H1 (cell line): ENCODE results near the gene PMFBP1. TPM values are rescaled to one million over a fixed set of nuclear protein-coding genes. Genes with fewer than 3 reads are reported as not detected.

Source experiments
- CTCF ChIA-PET: fragments of 300-600 bp; sonication (Branson Sonifier 250); formaldehyde crosslinking; loops from one replicate; lab custom pipeline; 2021; ENCODE audit not compliant: partially characterized antibody; lab: Charles Lee
- POLR2A ChIA-PET: fragments of 300-600 bp; sonication (Branson Sonifier 250); formaldehyde crosslinking; loops from one replicate; lab custom pipeline; 2021; ENCODE audit warnings: inconsistent platforms; ENCODE audit not compliant: partially characterized antibody; lab: Charles Lee
- DNase-seq, 2 experiments: peaks; one replicate each; pipeline versions ENCODE4 v3.0.0 to v3.0.0-alpha.2; 2010 to 2022; ENCODE audit warnings: low spot score in 2 of 2, low read depth in 1 of 2, mixed read lengths in 1 of 2
- FAIRE-seq: peaks from 2 replicates; lab custom pipeline; 2011; peaks lifted over from hg19 to GRCh38; lab: Jason Lieb, UNC
- H2AFZ ChIP-seq: 2 replicates; pipeline ENCODE4 v1.8.1; 2012; ENCODE audit warnings: low read length, inconsistent platforms
- H2AK5ac ChIP-seq: 2 replicates; pipeline ENCODE4 v1.6.1; 2013; ENCODE audit warnings: low read depth, low read length
- H2BK120ac ChIP-seq: replicated peaks from 2 replicates; pipeline ENCODE3; 2013; ENCODE audit warnings: low read depth, low read length, inconsistent platforms
- H2BK12ac ChIP-seq: 2 replicates; pipeline ENCODE4 v1.6.1; 2013; ENCODE audit warnings: low read depth, low read length
- H2BK15ac ChIP-seq: 2 replicates; pipeline ENCODE4 v1.6.1; 2013; ENCODE audit warnings: low read length
- H2BK20ac ChIP-seq: 2 replicates; pipeline ENCODE4 v1.6.1; 2013; ENCODE audit warnings: low read length
- H2BK5ac ChIP-seq: 2 replicates; pipeline ENCODE4 v1.6.1; 2013; ENCODE audit warnings: low read depth, low read length
- H3K14ac ChIP-seq: 2 replicates; pipeline ENCODE4 v1.6.1; 2013; ENCODE audit warnings: inconsistent platforms; ENCODE audit not compliant: insufficient read length
- H3K18ac ChIP-seq: 2 replicates; pipeline ENCODE4 v1.6.1; 2013; ENCODE audit warnings: low read length; ENCODE audit errors: extremely low read depth
- H3K23ac ChIP-seq: 2 replicates; pipeline ENCODE4 v1.6.1; 2013; ENCODE audit warnings: inconsistent platforms; ENCODE audit not compliant: insufficient read length
- H3K23me2 ChIP-seq: 2 replicates; pipeline ENCODE4 v1.6.1; 2013; ENCODE audit warnings: low read depth, low read length
- H3K27ac ChIP-seq: 2 replicates; pipeline ENCODE4 v1.6.1; 2011; ENCODE audit warnings: low read depth, low read length, inconsistent platforms
- H3K27me3 ChIP-seq, 4 experiments: replicated peaks in 1 of 4; 1 replicate in 1 of 4; 2 replicates in 3 of 4; pipeline versions ENCODE4 v1.6.1 to v1.8.1; 2011 to 2013; ENCODE audit warnings: low read length in 3 of 4, mild to moderate bottlenecking in 3 of 4, inconsistent platforms in 2 of 4, mixed read lengths in 2 of 4, moderate library complexity in 1 of 4; ENCODE audit not compliant: control insufficient read depth in 3 of 4, insufficient read depth in 3 of 4; ENCODE audit errors: extremely low read depth in 1 of 4
- H3K36me3 ChIP-seq, 4 experiments: 2 replicates each; pipeline versions ENCODE4 v1.6.1 to v1.8.1; 2011 to 2013; ENCODE audit warnings: mild to moderate bottlenecking in 4 of 4, low read length in 3 of 4, moderate library complexity in 2 of 4, control low read depth in 1 of 4, inconsistent platforms in 1 of 4; ENCODE audit not compliant: insufficient read depth in 4 of 4, control insufficient read depth in 2 of 4
- H3K4ac ChIP-seq: replicated peaks from 2 replicates; pipeline ENCODE3; 2013; ENCODE audit warnings: low read length, low read depth, mixed read lengths, inconsistent platforms; ENCODE audit not compliant: insufficient read length
- H3K4me1 ChIP-seq, 4 experiments: replicated peaks in 1 of 4; 1 replicate in 1 of 4; 2 replicates in 3 of 4; pipeline versions ENCODE4 v1.6.1 to v1.8.1; 2011 to 2013; ENCODE audit warnings: low read length in 3 of 4, inconsistent platforms in 2 of 4, mixed read lengths in 1 of 4; ENCODE audit not compliant: insufficient read depth in 4 of 4, control insufficient read depth in 3 of 4
- H3K4me2 ChIP-seq, 2 experiments: 2 replicates each; pipeline versions ENCODE4 v1.6.1 to v1.8.1; 2011 to 2013; ENCODE audit warnings: low read depth in 2 of 2, low read length in 2 of 2, control low read depth in 1 of 2, inconsistent platforms in 1 of 2, mild to moderate bottlenecking in 1 of 2; ENCODE audit not compliant: insufficient read depth in 1 of 2
- H3K4me3 ChIP-seq, 4 experiments: fragments of 200-600, 300-600 bp in 1 of 4; sonication (generic), shearing (Covaris generic), sonication (Bioruptor Twin) in 1 of 4; 2 replicates each; pipeline versions ENCODE4 v1.5.1 to v1.8.1; 2011 to 2016; ENCODE audit warnings: low read length in 4 of 4, low read depth in 3 of 4, control low read depth in 2 of 4, inconsistent platforms in 2 of 4, mild to moderate bottlenecking in 2 of 4, mixed read lengths in 1 of 4, moderate library complexity in 1 of 4; ENCODE audit not compliant: insufficient read depth in 2 of 4; ENCODE audit errors: extremely low read depth in 1 of 4
- H3K56ac ChIP-seq: replicated peaks from 2 replicates; pipeline ENCODE3; 2013; ENCODE audit warnings: low read depth, mild to moderate bottlenecking, mixed read lengths, low read length, inconsistent platforms; ENCODE audit not compliant: insufficient read length
- H3K79me1 ChIP-seq: 2 replicates; pipeline ENCODE4 v1.6.1; 2013; ENCODE audit warnings: low read depth, low read length, control low read depth
- H3K79me2 ChIP-seq, 2 experiments: 2 replicates each; pipeline versions ENCODE4 v1.6.1 to v1.8.1; 2012 to 2013; ENCODE audit warnings: low read length in 2 of 2, mild to moderate bottlenecking in 2 of 2, inconsistent platforms in 1 of 2; ENCODE audit not compliant: insufficient read depth in 2 of 2, control insufficient read depth in 1 of 2
- H3K9ac ChIP-seq, 4 experiments: replicated peaks in 1 of 4; 1 replicate in 1 of 4; 2 replicates in 3 of 4; pipeline versions ENCODE4 v1.6.1 to v1.8.1; 2011 to 2013; ENCODE audit warnings: low read depth in 3 of 4, low read length in 3 of 4, control low read depth in 2 of 4, mild to moderate bottlenecking in 2 of 4, moderate library complexity in 2 of 4, inconsistent platforms in 1 of 4; ENCODE audit errors: extremely low read depth in 1 of 4
- H3K9me3 ChIP-seq, 2 experiments: 2 replicates each; pipeline versions ENCODE4 v1.6.1 to v1.8.1; 2012 to 2013; ENCODE audit warnings: mild to moderate bottlenecking in 2 of 2, moderate library complexity in 2 of 2, control low read depth in 1 of 2, inconsistent platforms in 1 of 2, low read depth in 1 of 2, low read length in 1 of 2, mixed read lengths in 1 of 2; ENCODE audit not compliant: insufficient read depth in 2 of 2
- H4K20me1 ChIP-seq, 2 experiments: replicated peaks in 1 of 2; 2 replicates each; pipeline versions ENCODE3 to v1.8.1; 2011 to 2013; ENCODE audit warnings: inconsistent platforms in 2 of 2, low read length in 2 of 2, mild to moderate bottlenecking in 1 of 2; ENCODE audit not compliant: insufficient read depth in 2 of 2, control insufficient read depth in 1 of 2
- H4K5ac ChIP-seq: 2 replicates; pipeline ENCODE4 v1.6.1; 2013; ENCODE audit warnings: low read length, low read depth, mixed read lengths, inconsistent platforms; ENCODE audit not compliant: insufficient read length
- H4K8ac ChIP-seq: 2 replicates; pipeline ENCODE4 v1.8.0; 2013; ENCODE audit warnings: mild to moderate bottlenecking, moderate library complexity, low read length, inconsistent platforms; ENCODE audit not compliant: insufficient read depth; ENCODE audit errors: extremely low read depth
- H4K91ac ChIP-seq: replicated peaks from 2 replicates; pipeline ENCODE3; 2013; ENCODE audit warnings: low read length, mixed read lengths, inconsistent platforms; ENCODE audit not compliant: insufficient read length
- CEBPB ChIP-seq: IDR thresholded peaks from 2 replicates; pipeline ENCODE4 v1.6.1; 2012; ENCODE audit warnings: low read depth, low read length
- POLR2A ChIP-seq, 2 experiments: IDR thresholded peaks; 1 replicate in 1 of 2; 2 replicates in 1 of 2; pipeline ENCODE4 v1.6.1; 2011; ENCODE audit warnings: low read depth in 2 of 2, low read length in 2 of 2, mild to moderate bottlenecking in 2 of 2; ENCODE audit errors: control extremely low read depth in 1 of 2
- SP4 ChIP-seq: IDR thresholded peaks from 2 replicates; pipeline ENCODE4 v1.6.1; 2012; ENCODE audit warnings: low read length, inconsistent platforms
- WGBS, 2 experiments: shearing (Covaris generic) in 1 of 2; methylation state at CpG; one replicate each; pipeline versions ENCODE4 v1.1.6 to v1.1.7; 2013 to 2015; ENCODE audit warnings: low lambda C conversion rate in 2 of 2, mixed read lengths in 2 of 2, inconsistent platforms in 1 of 2, low coverage in 1 of 2, missing lambda C conversion rate in 1 of 2; ENCODE audit not compliant: insufficient replicate concordance in 2 of 2, insufficient coverage in 1 of 2, insufficient read length in 1 of 2; ENCODE audit errors: extremely low coverage in 1 of 2, missing lambda C conversion rate in 1 of 2; 5-methylcytosine and 5-hydroxymethylcytosine counted together
- long read RNA-seq, 2 experiments: library from RNA in 1 of 2; library from capped mRNA in 1 of 2; stranded (forward); transcript quantifications; one replicate each; pipeline ENCODE4 v2.0.0, GENCODE V29; 2021; ENCODE audit warnings: inconsistent platforms in 1 of 2
- polyA minus RNA-seq, 3 experiments: library from RNA; depleted of rRNA, polyadenylated mRNA; stranded (reverse); fragments of >200 nt; gene quantifications; 1 replicate in 2 of 3; 2 replicates in 1 of 3; pipeline ENCODE4 v1.2.3, GENCODE V29; 2011
- polyA plus RNA-seq, 7 experiments: library from polyadenylated mRNA; depleted of rRNA in 3 of 7; stranded (reverse) in 5 of 7; unstranded in 2 of 7; fragments of >200 nt in 5 of 7; fragments of 200-250 nt in 2 of 7; gene quantifications; 1 replicate in 5 of 7; 2 replicates in 1 of 7; 4 replicates in 1 of 7; pipeline versions ENCODE4 v1.2.1 to v1.2.3, GENCODE V29; 2011 to 2013; ENCODE audit warnings: missing spikeins in 2 of 7, mixed read lengths in 2 of 7
- total RNA-seq: library from RNA; stranded (reverse); fragmentation: NEBNext Ultra II Directional; extraction: Animal tissue kit (Norgen Biotek cat#: 25700); gene quantifications from 2 replicates; pipeline ENCODE4 v1.2.1, GENCODE V29; 2021

Gene PMFBP1, protein sequence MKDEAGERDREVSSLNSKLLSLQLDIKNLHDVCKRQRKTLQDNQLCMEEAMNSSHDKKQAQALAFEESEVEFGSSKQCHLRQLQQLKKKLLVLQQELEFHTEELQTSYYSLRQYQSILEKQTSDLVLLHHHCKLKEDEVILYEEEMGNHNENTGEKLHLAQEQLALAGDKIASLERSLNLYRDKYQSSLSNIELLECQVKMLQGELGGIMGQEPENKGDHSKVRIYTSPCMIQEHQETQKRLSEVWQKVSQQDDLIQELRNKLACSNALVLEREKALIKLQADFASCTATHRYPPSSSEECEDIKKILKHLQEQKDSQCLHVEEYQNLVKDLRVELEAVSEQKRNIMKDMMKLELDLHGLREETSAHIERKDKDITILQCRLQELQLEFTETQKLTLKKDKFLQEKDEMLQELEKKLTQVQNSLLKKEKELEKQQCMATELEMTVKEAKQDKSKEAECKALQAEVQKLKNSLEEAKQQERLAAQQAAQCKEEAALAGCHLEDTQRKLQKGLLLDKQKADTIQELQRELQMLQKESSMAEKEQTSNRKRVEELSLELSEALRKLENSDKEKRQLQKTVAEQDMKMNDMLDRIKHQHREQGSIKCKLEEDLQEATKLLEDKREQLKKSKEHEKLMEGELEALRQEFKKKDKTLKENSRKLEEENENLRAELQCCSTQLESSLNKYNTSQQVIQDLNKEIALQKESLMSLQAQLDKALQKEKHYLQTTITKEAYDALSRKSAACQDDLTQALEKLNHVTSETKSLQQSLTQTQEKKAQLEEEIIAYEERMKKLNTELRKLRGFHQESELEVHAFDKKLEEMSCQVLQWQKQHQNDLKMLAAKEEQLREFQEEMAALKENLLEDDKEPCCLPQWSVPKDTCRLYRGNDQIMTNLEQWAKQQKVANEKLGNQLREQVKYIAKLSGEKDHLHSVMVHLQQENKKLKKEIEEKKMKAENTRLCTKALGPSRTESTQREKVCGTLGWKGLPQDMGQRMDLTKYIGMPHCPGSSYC
- total RNA-seq: 1.2 and 1.6 TPM in 2 replicates
- 0.32 and 0.86 TPM in 2 replicates for polyA plus RNA-seq (2011; rRNA removed)
- 0.47 TPM for polyA plus RNA-seq (2011; cell fraction: cytosol; rRNA removed)
- 2.5 TPM for polyA plus RNA-seq (2011; cell fraction: nucleus; rRNA removed)
- 1.7 to 2.6 TPM (median 2.2 TPM) in 4 replicates for polyA plus RNA-seq (2012, experiment 1 of 2)
- 0.17 TPM for polyA plus RNA-seq (2012, experiment 2 of 2)
- 0.57 TPM for polyA plus RNA-seq (2013, experiment 1 of 2)
- 0.46 TPM for polyA plus RNA-seq (2013, experiment 2 of 2)
- 1.7 and 2.5 TPM in 2 replicates for polyA minus RNA-seq (2011; rRNA and poly(A)+ RNA removed)
- polyA minus RNA-seq (2011; cell fraction: cytosol; rRNA and poly(A)+ RNA removed): 0.59 TPM
- 5.3 TPM for polyA minus RNA-seq (2011; cell fraction: nucleus; rRNA and poly(A)+ RNA removed)
- long read RNA-seq, experiment 1: 0 reads
- long read RNA-seq, experiment 2, partial matches to known transcripts: 1 of 1 reads
- long read RNA-seq, experiment 2, other reads (novel, unspliced or antisense): 0 of 1 reads

DNA sequence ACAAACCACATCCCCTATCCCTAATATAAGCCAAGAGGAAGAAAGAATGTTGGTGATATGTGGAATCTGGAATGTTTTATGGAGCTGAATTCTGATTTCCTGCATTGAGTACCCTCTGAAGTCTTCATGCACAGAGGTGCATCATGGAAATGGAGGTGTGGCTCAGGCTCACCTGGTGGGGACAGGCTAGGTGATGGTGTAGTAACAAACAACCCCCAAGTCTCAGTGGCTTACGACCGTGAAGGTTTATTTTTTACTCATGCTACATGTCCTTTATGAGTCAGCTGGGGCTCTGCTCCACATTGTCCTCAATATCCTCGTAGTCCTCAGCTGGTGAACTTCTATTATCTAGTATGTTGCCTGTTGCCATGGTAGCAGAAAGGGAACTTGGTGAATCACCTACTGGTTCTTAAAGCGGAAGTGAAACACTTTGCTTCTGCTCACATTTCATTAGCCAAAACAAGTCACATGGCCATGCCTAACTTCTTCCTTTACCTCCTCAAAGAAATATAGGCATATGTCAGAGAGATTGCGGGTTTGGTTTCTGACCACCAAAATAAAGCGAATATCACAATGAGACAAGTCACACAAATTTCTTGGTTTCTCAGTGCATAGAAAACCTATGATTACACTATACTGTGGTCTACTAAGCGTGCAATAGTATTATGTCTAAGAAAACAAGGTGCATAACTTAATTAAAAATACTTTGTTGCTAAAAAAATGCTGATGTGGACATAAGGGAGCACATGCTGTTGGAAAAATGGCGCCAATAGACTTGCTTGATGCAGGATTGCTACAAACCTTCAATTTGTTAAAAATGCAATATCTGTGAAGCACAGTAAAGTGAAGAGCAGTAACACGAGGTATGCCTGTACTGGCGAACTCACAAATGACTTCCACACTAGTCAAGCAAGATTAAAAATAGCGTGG is at the start of gene PMFBP1:
Gene PMFBP1 (minus strand): TSS at position 51 of the 930 bp plus-strand sequence. CDS start 947 bp downstream, outside the sequence.
- Histone ChIP-seq H3K79me2 (no peaks in the 10 kb centered on the region), H3K36me3 (no peaks in the 10 kb centered on the region), H3K4ac (no peak within 1 kb of the TSS), H3K27me3 (no peaks in the 10 kb centered on the region), H3K9ac (no peak within 1 kb of the TSS), H2AFZ (no peak within 1 kb of the TSS), H2BK120ac (no peak within 1 kb of the TSS), H3K4me2 (no peak within 1 kb of the TSS), H3K27ac (no peak within 1 kb of the TSS), H2BK15ac (no peak within 1 kb of the TSS), H2BK5ac (no peak within 1 kb of the TSS), H4K5ac (no peak within 1 kb of the TSS), H3K23ac (no peak within 1 kb of the TSS), H3K23me2 (no peaks in the 10 kb centered on the region), H4K20me1 (no peaks in the 10 kb centered on the region), H3K4me3 (no peak within 1 kb of the TSS), H3K79me1 (no peaks in the 10 kb centered on the region), H3K18ac (no peak within 1 kb of the TSS), H2AK5ac (no peak within 1 kb of the TSS), H2BK20ac (no peak within 1 kb of the TSS), H3K14ac (no peak within 1 kb of the TSS), H3K56ac (no peak within 1 kb of the TSS), H2BK12ac (no peak within 1 kb of the TSS), H3K9me3 (no peaks in the 10 kb centered on the region), H4K8ac (no peak within 1 kb of the TSS), H3K4me1 (no peaks in the 10 kb centered on the region), H4K91ac (no peak within 1 kb of the TSS)
- ChIA-PET POLR2A (interaction anchor here (0.9 kb wide), 1 partner anchor 9 kb away, joined by 3 read pairs; no protein-coding TSS in a partner anchor), CTCF (interaction anchor here (2.9 kb wide), 1 partner anchor 8 kb away, joined by 9 read pairs; no protein-coding TSS in a partner anchor)
- no peak for FAIRE-seq
- TF ChIP-seq CEBPB (no peak), SP4 (no peak), POLR2A (IDR thresholded peaks at IDR 0.05; ENCODE audit: control extremely low read depth in 1 of 2, low read depth in 2 of 2, low read length in 2 of 2) (no peak)
- no peak for DNase-seq
- 86% methylated on average over 11 of the region's 11 CpGs; no CpG with 5 or more reads in 1 of the 2 experiments for WGBS, 2 experiments
